Measurements from ENCODE around the gene BBS9.

Gene BBS9

GRCh38 chr7:33418251-33418701, 288.9 kb downstream of the BBS9 start:
- DNase-seq (ENCODE audit: low spot score in 2 of 2): no peak
- no peaks in the 10 kb centered on the region for H3K4me1 Mint-ChIP-seq
- ATAC-seq (replicated peaks; ENCODE audit: extremely low read depth, poor library complexity, severe bottlenecking): no peak
- no peak overlapping the region for H3K27ac Mint-ChIP-seq (ENCODE audit: low read depth)
- peaks cover 2% of the 10 kb centered on the region for H3K36me3 Mint-ChIP-seq (ENCODE audit: insufficient read depth)
- no peaks in the 10 kb centered on the region for H3K27me3 Mint-ChIP-seq
- H3K4me3 Mint-ChIP-seq: no peak overlapping the region
- no peaks in the 10 kb centered on the region for H3K9me3 Mint-ChIP-seq

DNA sequence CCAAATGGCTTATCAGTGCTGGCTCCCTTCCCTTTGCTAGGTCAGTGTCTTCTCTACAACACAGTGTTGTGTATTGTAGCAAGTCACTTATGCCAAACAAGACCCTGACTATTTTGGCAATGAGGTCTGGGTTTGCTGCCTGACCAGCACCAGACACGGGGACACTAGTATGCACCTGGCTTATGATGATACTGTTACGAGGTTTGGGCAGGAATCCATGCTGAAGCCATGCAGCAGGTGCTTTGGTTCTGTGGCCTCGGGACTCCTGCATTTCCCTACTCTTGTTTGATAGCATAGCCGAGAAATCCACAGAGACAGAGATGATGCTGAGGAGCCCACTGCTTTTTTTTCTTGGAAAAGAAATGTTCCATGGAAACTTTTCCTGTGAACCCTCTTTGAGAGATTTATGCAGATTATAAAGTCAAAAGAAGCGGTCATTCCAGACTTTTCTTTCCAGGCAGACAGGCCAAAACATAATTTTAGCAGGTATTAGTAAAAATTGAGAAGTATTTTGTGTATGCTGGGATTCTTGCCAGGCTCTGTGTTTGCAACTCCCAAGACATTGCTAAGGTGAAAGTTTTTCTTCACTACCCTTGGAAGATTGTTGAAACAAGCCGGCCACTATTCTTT, 291.1 kb downstream of the BBS9 start:
- H3K36me3 Mint-ChIP-seq (ENCODE audit: insufficient read depth): peaks cover 2% of the 10 kb centered on the region
- no peaks in the 10 kb centered on the region for H3K9me3 Mint-ChIP-seq
- H3K4me3 Mint-ChIP-seq: no peak overlapping the region
- no peaks in the 10 kb centered on the region for H3K4me1 Mint-ChIP-seq
- no peak overlapping the region for H3K27ac Mint-ChIP-seq (ENCODE audit: low read depth)
- no peak for ATAC-seq (replicated peaks; ENCODE audit: extremely low read depth, poor library complexity, severe bottlenecking)
- H3K27me3 Mint-ChIP-seq: no peaks in the 10 kb centered on the region
- DNase-seq (ENCODE audit: low spot score in 2 of 2): no peak

DNA sequence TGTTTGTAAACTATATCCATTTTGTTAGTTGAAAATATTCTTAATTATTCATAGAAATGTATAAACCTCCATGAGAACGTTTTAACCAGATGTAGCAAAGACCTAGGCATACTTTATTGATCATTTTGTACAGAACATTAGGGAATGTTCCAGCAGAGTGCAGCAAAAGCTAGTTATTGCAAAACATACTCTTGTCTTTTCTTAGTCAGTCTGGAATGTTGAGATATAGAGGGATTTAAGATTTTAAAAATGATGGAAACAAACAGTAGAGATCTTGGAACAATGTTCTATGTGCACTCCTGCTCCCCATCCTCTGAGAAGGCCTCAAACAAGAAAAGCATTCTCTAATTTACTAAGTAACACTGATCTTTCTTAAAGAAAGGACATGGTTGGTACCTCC, 292.1 kb downstream of the BBS9 start:
- H3K9me3 Mint-ChIP-seq: no peaks in the 10 kb centered on the region

GRCh38 chr7:33422141-33422540, 292.8 kb downstream of the BBS9 start:
- DNase-seq (ENCODE audit: low spot score in 2 of 2): no peak
- no peak for ATAC-seq (replicated peaks; ENCODE audit: extremely low read depth, poor library complexity, severe bottlenecking)
- Mint-ChIP-seq H3K4me3 (no peak overlapping the region), H3K4me1 (no peaks in the 10 kb centered on the region), H3K27me3 (no peaks in the 10 kb centered on the region), H3K9me3 (no peaks in the 10 kb centered on the region), H3K27ac (ENCODE audit: low read depth) (no peak overlapping the region), H3K36me3 (ENCODE audit: insufficient read depth) (peaks cover 2% of the 10 kb centered on the region)

More for the DNA sequence above, 292.1 kb downstream of the BBS9 start:
- Mint-ChIP-seq H3K27ac (ENCODE audit: low read depth) (no peak overlapping the region), H3K4me3 (no peak overlapping the region), H3K4me1 (no peaks in the 10 kb centered on the region), H3K27me3 (no peaks in the 10 kb centered on the region), H3K36me3 (ENCODE audit: insufficient read depth) (peaks cover 2% of the 10 kb centered on the region)
- no peak for ATAC-seq (replicated peaks; ENCODE audit: extremely low read depth, poor library complexity, severe bottlenecking)
- no peak for DNase-seq (ENCODE audit: low spot score in 2 of 2)

- Mint-ChIP-seq H3K4me3 (no peak overlapping the region), H3K27me3 (no peaks in the 10 kb centered on the region), H3K36me3 (ENCODE audit: insufficient read depth) (peaks cover 2% of the 10 kb centered on the region), H3K9me3 (no peaks in the 10 kb centered on the region), H3K27ac (ENCODE audit: low read depth) (no peak overlapping the region), H3K4me1 (no peaks in the 10 kb centered on the region)
- DNase-seq (ENCODE audit: low spot score in 2 of 2) (no peak), ATAC-seq (replicated peaks; ENCODE audit: extremely low read depth, poor library complexity, severe bottlenecking) (no peak)
These were observed 293.7 kb downstream of the BBS9 start for GRCh38 chr7:33422825-33423645.

GRCh38 chr7:33423646-33424020, 294.3 kb downstream of the BBS9 start:
- Mint-ChIP-seq H3K9me3 (no peaks in the 10 kb centered on the region), H3K27me3 (no peaks in the 10 kb centered on the region), H3K4me1 (no peaks in the 10 kb centered on the region), H3K4me3 (no peak overlapping the region), H3K27ac (ENCODE audit: low read depth) (no peak overlapping the region), H3K36me3 (ENCODE audit: insufficient read depth) (peaks cover 2% of the 10 kb centered on the region)
- DNase-seq (ENCODE audit: low spot score in 2 of 2): no peak
- ATAC-seq (replicated peaks; ENCODE audit: extremely low read depth, poor library complexity, severe bottlenecking): no peak

DNA sequence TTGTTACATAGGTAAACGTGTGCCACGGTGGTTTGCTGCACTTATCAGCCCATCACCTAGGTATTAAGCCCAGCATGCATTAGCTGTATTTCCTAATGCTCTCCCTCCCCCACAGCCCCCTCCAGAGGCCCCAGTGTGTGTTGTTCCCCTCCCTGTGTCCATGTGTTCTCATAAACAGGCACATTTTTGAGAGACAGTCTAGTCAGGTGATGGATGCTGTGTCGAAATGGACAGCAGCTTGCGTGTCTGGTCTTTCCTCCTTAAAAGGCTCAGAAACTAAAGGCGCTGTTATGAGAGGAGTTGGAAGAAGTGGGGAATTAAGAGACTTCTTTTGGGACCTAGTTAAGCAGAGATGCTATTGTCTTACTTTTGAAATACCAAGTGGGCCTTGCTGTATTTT, 296.0 kb downstream of the BBS9 start:
- no peaks in the 10 kb centered on the region for H3K9me3 Mint-ChIP-seq
- no peak overlapping the region for H3K4me3 Mint-ChIP-seq
- no peaks in the 10 kb centered on the region for H3K4me1 Mint-ChIP-seq
- DNase-seq (ENCODE audit: low spot score in 2 of 2): no peak
- H3K27me3 Mint-ChIP-seq: no peaks in the 10 kb centered on the region
- no peak for ATAC-seq (replicated peaks; ENCODE audit: extremely low read depth, poor library complexity, severe bottlenecking)
- no peak overlapping the region for H3K27ac Mint-ChIP-seq (ENCODE audit: low read depth)
- H3K36me3 Mint-ChIP-seq (ENCODE audit: insufficient read depth): peaks cover under 1% of the 10 kb centered on the region

DNA sequence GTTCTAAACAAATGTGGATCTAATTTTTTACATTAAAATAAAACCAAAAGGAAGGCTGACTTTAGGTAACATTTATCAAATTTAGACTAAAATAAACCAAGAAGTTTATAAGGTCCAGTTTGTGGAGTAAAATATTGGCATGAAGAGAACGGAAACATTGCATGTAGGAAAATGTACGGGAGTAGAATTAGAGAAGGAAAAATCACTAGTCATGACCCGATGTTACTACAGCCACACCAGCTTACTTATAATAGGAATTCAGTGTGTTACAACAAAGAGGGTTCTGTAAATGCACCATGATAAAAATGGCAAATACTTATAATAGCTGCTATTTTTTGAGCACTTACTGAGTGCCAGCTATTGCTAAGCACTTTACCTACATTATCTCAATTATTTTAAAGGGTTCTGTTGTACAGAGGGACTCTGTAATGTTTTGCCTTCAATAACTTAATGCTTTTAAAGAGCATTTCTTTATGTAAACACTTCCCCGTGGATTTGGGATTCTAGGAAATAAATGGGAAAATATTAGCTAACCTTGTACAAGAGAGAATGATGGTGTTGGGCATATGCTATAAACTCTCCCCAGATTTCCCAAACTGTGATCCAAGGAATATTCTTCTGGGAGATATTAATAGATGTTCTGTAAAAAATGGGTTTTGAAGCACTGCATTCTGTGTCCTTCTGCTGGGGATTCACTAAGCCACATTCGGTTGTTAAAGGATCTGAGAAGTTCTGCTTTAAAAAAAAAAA, 296.7 kb downstream of the BBS9 start:
- DNase-seq (ENCODE audit: low spot score in 2 of 2) (no peak), ATAC-seq (replicated peaks; ENCODE audit: extremely low read depth, poor library complexity, severe bottlenecking) (no peak)
- Mint-ChIP-seq H3K4me3 (no peak overlapping the region), H3K36me3 (ENCODE audit: insufficient read depth) (no peaks in the 10 kb centered on the region), H3K9me3 (no peaks in the 10 kb centered on the region), H3K27ac (ENCODE audit: low read depth) (no peak overlapping the region), H3K27me3 (no peaks in the 10 kb centered on the region), H3K4me1 (no peaks in the 10 kb centered on the region)

DNA sequence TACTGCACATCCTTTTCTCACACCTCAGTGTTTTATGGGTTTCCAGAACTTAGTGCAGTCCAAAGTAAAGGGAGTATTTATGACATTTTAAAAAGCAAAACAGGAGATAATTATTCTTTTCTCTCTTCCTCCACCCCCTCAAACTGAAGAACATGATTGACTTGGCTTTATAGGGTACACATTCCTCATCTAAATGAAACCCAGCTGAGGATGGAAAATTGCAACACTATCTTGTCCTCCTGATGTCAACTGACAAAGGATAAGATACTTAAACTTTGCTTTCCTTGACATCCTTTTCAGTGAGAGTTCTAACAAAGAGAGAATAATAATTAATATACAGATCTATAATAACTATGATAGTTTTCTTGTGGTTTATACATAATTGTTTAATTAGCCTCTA, 299.1 kb downstream of the BBS9 start:
- DNase-seq (ENCODE audit: low spot score in 2 of 2) (no peak), ATAC-seq (replicated peaks; ENCODE audit: extremely low read depth, poor library complexity, severe bottlenecking) (no peak)
- Mint-ChIP-seq H3K4me1 (no peaks in the 10 kb centered on the region), H3K27me3 (no peaks in the 10 kb centered on the region), H3K27ac (ENCODE audit: low read depth) (no peak overlapping the region), H3K9me3 (no peaks in the 10 kb centered on the region), H3K36me3 (ENCODE audit: insufficient read depth) (no peaks in the 10 kb centered on the region), H3K4me3 (no peak overlapping the region)

DNA sequence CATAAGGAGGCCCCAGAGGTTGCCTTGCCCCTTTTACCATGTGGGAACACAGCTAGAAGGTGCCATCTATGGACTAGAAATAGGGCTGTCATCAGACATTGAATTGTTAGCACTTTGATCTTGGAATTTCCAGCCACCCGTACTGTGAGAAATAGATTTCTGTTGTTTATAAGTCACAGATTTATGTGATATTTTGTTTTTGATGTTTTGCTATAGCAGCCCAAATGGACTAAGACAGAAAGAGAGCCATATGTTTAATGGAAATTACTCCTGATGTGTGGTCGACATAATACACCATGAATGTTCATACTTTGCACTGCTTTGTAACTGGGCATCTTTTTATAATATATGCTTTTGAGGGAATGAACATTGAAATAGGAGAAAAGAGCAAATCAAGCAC, 302.2 kb downstream of the BBS9 start:
- ATAC-seq (replicated peaks; ENCODE audit: extremely low read depth, poor library complexity, severe bottlenecking) (no peak), DNase-seq (ENCODE audit: low spot score in 2 of 2) (no peak)
- Mint-ChIP-seq H3K27ac (ENCODE audit: low read depth) (no peak overlapping the region), H3K36me3 (ENCODE audit: insufficient read depth) (no peaks in the 10 kb centered on the region), H3K4me3 (no peak overlapping the region), H3K27me3 (no peaks in the 10 kb centered on the region), H3K9me3 (no peaks in the 10 kb centered on the region), H3K4me1 (no peaks in the 10 kb centered on the region)

DNA sequence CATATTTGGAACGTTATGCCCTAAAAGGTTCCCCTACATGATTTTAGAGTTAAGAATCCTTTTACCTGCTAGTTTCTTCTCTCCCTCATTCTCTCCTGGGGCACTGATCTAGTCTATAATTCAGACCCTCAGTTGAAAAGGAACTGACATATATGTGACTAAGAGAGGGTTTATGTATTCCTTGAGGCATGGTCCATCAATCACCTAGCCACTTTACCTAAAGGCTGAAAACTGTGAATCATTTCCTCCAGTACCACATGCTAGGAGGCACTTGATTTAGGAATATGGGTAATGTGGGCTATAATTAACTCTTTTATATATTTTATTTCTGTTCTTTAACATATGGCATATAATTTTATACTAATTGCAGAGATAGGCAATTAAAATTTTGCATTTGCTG, 303.5 kb downstream of the BBS9 start:
- Mint-ChIP-seq H3K27me3 (no peaks in the 10 kb centered on the region), H3K27ac (ENCODE audit: low read depth) (no peak overlapping the region), H3K4me3 (no peak overlapping the region), H3K36me3 (ENCODE audit: insufficient read depth) (no peaks in the 10 kb centered on the region), H3K4me1 (no peaks in the 10 kb centered on the region), H3K9me3 (no peaks in the 10 kb centered on the region)
- DNase-seq (ENCODE audit: low spot score in 2 of 2): no peak
- no peak for ATAC-seq (replicated peaks; ENCODE audit: extremely low read depth, poor library complexity, severe bottlenecking)

DNA sequence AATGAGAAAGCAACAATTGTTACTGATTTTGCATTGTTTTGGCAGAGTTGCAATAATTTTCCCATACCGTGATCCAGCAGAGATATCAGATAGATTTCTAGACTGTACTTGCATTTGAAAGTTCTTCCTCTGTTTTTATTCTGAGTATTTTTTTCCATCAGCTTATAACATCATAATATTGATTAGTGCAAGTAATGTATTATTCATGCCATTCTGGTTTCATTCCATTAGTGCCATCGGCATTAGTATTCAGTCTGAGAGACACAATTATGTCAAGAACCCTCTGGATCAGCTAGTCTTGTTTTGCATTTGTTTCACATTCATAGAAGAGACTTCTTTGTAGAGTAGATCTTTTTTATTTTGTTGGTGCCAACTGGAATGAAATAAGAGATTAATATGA, 304.0 kb downstream of the BBS9 start:
- Mint-ChIP-seq H3K4me1 (no peaks in the 10 kb centered on the region), H3K27me3 (no peaks in the 10 kb centered on the region)

GRCh38 chr7:33444511-33444910, 315.1 kb downstream of the BBS9 start:
- peaks cover 9% of the 10 kb centered on the region for H3K4me1 Mint-ChIP-seq
- no peak for ATAC-seq (replicated peaks; ENCODE audit: extremely low read depth, poor library complexity, severe bottlenecking)
- no peak for DNase-seq (ENCODE audit: low spot score in 2 of 2)
- H3K9me3 Mint-ChIP-seq: no peaks in the 10 kb centered on the region
- no peak overlapping the region for H3K4me3 Mint-ChIP-seq
- H3K27ac Mint-ChIP-seq (ENCODE audit: low read depth): no peak overlapping the region
- H3K36me3 Mint-ChIP-seq (ENCODE audit: insufficient read depth): peaks cover 2% of the 10 kb centered on the region
- H3K27me3 Mint-ChIP-seq: no peaks in the 10 kb centered on the region

More for the DNA sequence above, 304.0 kb downstream of the BBS9 start:
- no peaks in the 10 kb centered on the region for H3K36me3 Mint-ChIP-seq (ENCODE audit: insufficient read depth)
- H3K27ac Mint-ChIP-seq (ENCODE audit: low read depth): no peak overlapping the region
- no peak overlapping the region for H3K4me3 Mint-ChIP-seq
- no peaks in the 10 kb centered on the region for H3K9me3 Mint-ChIP-seq
- ATAC-seq (replicated peaks; ENCODE audit: extremely low read depth, poor library complexity, severe bottlenecking): no peak
- DNase-seq (ENCODE audit: low spot score in 2 of 2): no peak
